ENCODE measurements around the gene PXK. TPM values are rescaled to one million over a fixed set of nuclear protein-coding genes. Genes with fewer than 3 reads are reported as not detected.

PXK gene
- total RNA-seq, 2 donors from 2014 or later = 9.3 to 11.4 TPM

- H3K27ac ChIP-seq = no peak overlapping the region
These were observed 19.2 kb downstream of the PXK start for GRCh38 chr3:58351920-58352319.

GRCh38 chr3:58352626-58353025, 19.9 kb downstream of the PXK start:
- Histone ChIP-seq H3K27me3 (no peaks in the 10 kb centered on the region), H3K4me3 (no peak overlapping the region), H3K4me1 (no peaks in the 10 kb centered on the region), H3K9ac (ENCODE audit: low read depth in 2 of 2, low read length in 2 of 2) (no peak overlapping the region), H3K27ac (no peak overlapping the region), H3K9me3 (no peaks in the 10 kb centered on the region), H3K36me3 (no peaks in the 10 kb centered on the region)
- intact Hi-C loops (cut with DNase I) = no loop called here
- no peak for DNase-seq
- TF ChIP-seq CTCF (IDR thresholded peaks at IDR 0.05) = no peak

More at GRCh38 chr3:58351920-58352319, 19.2 kb downstream of the PXK start:
- TF ChIP-seq CTCF (IDR thresholded peaks at IDR 0.05) = no peak
- Histone ChIP-seq H3K27me3 (no peaks in the 10 kb centered on the region), H3K9me3 (no peaks in the 10 kb centered on the region), H3K9ac (ENCODE audit: low read depth in 2 of 2, low read length in 2 of 2) (no peak overlapping the region), H3K4me3 (no peak overlapping the region), H3K4me1 (no peaks in the 10 kb centered on the region), H3K36me3 (no peaks in the 10 kb centered on the region)
- no peak for DNase-seq
- intact Hi-C loops (cut with DNase I) = no loop called here

GRCh38 chr3:58353722-58354553, 21.2 kb downstream of the PXK start:
- Histone ChIP-seq H3K27me3 (no peaks in the 10 kb centered on the region), H3K4me3 (no peak overlapping the region), H3K9me3 (no peaks in the 10 kb centered on the region), H3K9ac (ENCODE audit: low read depth in 2 of 2, low read length in 2 of 2) (no peak overlapping the region), H3K4me1 (no peaks in the 10 kb centered on the region), H3K36me3 (no peaks in the 10 kb centered on the region), H3K27ac (no peak overlapping the region)
- no peak for DNase-seq
- intact Hi-C loops (cut with DNase I) = no loop called here
- no peak for TF ChIP-seq CTCF (IDR thresholded peaks at IDR 0.05)

GRCh38 chr3:58355179-58355578, 22.5 kb downstream of the PXK start:
- Histone ChIP-seq H3K9me3 (no peaks in the 10 kb centered on the region), H3K4me3 (no peak overlapping the region), H3K9ac (ENCODE audit: low read depth in 2 of 2, low read length in 2 of 2) (no peak overlapping the region), H3K4me1 (no peaks in the 10 kb centered on the region), H3K27ac (no peak overlapping the region), H3K27me3 (no peaks in the 10 kb centered on the region), H3K36me3 (no peaks in the 10 kb centered on the region)
- DNase-seq = no peak
- no peak for TF ChIP-seq CTCF (IDR thresholded peaks at IDR 0.05)
- intact Hi-C loops (cut with DNase I) = no loop called here

GRCh38 chr3:58356054-58356453, 23.4 kb downstream of the PXK start:
- Histone ChIP-seq H3K27me3 (no peaks in the 10 kb centered on the region), H3K4me3 (no peak overlapping the region), H3K36me3 (no peaks in the 10 kb centered on the region), H3K9me3 (no peaks in the 10 kb centered on the region), H3K9ac (ENCODE audit: low read depth in 2 of 2, low read length in 2 of 2) (no peak overlapping the region), H3K4me1 (no peaks in the 10 kb centered on the region), H3K27ac (no peak overlapping the region)
- no peak for TF ChIP-seq CTCF (IDR thresholded peaks at IDR 0.05)
- intact Hi-C loops (cut with DNase I) = no loop called here
- DNase-seq = no peak
